Fibroblast of upper back skin (primary cell): ENCODE results near the gene SLC41A3.
"Not testable (repeated sequence)": the region's sequence is repeated elsewhere in the genome, so short reads cannot be mapped to it uniquely, and the experiment has no call there.

Experiments
- DNase-seq: peaks from one replicate; pipeline ENCODE4 v3.0.0-alpha.2; 2013

SLC41A3 gene

DNA sequence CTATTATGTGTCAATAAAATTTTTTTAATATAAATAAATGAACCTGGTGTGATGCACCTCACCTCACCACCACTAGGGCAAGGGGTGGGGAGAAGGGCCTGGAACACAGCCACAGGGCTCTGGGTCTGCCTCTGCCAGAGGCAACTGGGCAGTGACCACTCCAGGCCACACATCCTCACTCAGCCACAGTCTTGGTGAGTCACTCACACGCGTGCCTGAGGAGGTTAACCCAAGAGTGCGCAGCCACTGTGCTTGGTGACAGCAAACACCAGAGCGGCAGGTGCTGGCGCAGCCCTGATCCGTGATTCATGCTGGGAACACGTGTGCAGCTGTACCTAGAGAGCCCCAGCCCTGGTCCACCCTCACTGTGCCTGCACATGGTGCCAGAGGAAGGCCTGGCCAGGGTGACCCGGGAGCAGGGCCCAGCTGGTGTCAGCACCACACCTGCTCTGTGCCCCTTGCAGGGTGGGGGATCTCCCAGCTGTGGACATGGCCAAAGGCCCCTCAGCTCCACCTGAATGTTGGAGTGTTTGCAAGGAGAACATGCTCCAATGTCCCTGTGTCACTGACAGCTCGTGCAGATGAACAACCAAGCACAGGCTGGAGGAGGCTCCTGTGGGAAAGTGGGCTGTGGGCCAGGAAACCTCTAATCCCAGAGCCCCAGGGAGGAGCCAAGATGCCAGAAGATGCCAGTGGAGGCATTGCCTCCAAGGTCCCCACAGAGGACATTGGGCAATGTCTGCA, 2.1 kb downstream of the SLC41A3 start:
- peak; percentile 16 for DNase-seq

DNA sequence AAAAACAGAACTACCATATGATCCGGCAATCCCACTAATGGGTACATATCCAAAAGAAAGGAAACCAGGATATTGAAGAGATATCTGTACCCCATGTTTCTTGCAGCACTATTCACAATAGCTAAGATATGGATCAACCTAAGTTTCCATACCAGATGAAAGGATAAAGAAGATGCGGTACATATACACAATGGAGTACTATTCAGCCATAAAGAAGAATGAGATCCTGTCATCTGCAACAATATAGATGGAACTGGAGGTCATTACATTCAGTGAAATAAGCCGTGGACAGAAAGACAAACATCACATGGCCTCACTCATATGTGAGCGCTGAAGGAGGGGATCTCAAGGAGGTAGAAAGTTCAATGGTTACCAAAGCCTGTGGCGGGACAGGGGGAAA, 3.0 kb downstream of the SLC41A3 start:
- no peak for DNase-seq

DNA sequence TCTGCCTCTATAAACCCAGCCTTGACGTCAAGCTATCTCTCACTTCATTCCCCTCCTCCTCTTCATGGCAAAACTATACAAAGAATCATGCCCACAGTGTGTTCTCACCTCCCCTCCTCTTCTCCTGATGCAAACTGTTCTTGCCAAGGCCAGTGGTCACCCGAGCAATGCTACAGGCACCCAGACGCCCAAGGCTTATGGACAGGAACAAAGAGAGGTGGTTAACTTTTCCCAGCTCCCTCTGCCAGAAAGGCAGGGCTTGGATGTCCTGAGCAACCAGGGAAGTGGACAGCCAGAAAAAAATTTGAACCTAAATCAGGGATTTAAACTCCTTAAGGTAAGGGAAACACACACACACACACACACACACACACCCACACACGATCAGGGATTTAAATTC, 5.1 kb downstream of the SLC41A3 start:
- no peak for DNase-seq

DNA sequence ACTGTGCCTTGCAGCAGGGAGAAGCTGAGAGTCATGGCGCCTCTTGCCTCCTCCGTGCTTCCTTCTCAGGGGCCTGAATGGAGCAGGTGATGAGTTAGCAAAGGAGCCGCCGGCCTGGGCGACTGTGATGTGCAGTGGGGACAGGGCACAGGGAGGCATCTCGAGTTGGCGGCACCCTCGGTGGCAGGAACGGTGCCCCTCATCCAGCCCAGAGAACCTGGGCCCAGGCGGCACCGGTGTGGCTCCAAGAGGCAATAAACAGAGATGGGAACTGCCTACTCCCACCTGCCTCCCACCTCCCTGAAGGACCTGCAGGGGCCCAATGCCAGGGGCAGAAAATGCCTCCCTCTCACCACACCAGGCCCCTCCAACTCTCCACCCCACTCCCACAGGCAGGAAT, 6.2 kb downstream of the SLC41A3 start:
- DNase-seq: no peak

DNA sequence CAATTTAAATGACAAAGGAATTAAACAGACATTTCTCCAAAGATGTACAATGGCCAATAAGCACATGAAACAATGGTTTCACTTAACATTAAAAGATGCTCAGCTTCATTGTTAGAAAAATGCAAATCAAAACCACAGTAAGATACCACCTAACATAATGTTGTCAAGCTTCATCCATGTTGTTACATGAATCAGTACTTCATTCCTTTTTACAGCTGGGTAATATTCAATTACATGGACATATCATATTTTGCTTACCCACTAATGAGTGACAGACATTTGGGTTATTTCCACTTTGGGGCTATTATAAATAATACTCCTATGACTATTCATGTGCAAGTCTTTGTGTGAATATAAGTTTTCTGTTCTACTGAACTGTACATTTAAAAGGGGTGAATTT, 7.8 kb downstream of the SLC41A3 start:
- DNase-seq: no peak

DNA sequence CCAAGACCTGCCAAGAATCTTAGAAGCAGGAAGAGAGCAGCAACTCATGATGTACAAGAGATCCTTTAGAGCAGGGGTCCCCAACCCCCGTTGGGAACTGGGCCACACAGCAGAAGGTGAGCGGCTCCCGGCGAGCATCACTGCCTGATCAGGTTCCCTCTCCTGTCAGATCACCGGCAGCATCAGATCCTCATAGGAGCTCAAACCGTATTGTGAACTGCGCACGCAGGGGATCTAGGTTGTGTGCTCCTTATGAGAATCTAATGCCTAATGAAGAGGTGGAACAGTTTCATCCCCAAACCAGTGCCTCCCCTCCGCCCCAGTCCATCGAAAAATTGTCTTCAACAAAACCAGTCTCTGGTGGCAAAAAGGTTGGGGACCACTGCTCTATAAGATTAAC, 13.8 kb downstream of the SLC41A3 start:
- no peak for DNase-seq

DNA sequence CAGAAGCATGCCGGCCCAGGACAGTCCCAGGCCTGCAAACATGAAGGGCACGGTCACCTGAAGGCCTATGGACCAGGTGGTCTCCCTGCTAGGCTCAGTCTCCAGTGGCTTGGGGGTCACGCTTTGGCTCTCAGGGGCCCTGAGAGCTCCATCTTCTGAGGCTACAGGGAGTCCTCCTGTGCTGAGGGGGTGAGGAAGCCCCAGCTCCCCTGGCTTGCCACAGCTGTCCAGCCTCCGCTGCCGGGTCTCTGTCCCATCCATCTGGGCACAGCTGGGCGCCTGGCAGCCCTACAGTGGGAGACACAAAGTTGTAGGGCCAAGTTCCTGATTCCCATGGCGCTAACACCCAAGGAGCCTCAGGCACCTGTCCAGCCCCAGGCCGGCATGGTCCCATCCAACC, 16.0 kb downstream of the SLC41A3 start:
- no peak for DNase-seq

DNA sequence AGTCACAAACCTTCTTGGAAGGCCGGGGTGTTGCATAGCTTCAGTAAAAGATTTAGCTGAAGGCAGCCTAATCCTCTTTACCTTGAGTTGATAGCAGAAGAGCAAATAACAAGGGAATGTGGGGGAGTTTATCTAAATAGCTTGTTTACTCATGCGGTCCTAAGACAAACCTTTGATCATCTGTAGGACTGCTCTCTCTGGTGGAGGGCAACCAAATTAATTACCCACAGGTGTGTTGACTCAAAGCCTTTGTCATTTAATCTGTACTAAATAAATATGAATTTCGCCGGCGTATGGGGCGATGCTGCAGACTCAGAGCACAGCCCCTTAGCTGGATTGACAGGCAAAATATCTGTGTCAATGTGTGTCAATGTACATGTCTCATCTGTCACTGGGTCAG, 17.2 kb downstream of the SLC41A3 start:
- DNase-seq: not testable (repeated sequence)

DNA sequence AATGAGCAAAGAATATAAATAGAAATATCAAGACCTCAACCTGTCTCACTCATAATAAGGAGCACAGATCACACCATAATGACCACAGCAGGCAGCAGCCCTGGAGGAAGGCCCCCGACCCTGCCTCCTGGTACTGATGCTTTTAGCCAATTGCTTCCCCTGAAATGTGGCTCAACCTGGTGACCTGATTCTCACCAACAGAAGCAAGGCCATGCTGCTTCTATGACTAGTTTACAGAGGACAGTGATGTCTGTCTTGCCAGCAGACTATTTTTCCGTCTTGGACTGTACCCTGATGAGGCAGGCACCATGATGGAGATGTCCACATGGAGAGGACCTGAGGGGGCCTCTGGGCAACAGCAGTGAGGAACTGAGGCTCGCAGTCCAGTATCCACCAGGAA, 18.0 kb downstream of the SLC41A3 start:
- DNase-seq: no peak

DNA sequence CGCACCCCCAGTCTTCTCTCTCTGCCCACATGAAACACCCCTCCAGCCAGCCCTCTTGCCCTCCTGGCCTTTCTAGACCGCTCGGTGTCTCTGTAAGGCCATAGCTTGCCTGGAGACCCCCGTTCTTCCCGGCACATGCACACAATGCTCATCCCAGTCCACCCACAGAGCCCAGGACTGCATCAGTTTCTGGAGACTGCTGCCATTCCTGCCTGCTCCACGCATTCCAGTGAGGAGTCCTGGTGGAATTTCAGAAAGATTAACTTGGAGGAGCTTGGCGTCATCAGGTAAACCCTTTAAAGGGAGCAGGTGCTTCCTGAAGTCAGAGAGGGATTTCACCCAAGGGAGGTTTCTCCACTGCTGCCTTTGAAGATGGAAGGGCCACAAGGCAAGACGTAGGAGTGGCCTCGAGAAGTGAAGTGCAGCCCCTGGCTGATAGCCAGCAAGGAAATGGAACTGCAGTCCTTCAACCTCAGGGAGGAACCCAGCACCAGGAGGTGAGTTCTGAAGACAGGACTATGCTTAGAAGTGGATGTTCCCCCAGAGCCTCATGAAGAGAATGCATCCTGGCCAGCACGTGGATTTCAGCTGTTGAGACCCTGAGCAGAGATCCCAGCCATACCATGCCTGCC, 19.2 kb downstream of the SLC41A3 start:
- DNase-seq: no peak

DNA sequence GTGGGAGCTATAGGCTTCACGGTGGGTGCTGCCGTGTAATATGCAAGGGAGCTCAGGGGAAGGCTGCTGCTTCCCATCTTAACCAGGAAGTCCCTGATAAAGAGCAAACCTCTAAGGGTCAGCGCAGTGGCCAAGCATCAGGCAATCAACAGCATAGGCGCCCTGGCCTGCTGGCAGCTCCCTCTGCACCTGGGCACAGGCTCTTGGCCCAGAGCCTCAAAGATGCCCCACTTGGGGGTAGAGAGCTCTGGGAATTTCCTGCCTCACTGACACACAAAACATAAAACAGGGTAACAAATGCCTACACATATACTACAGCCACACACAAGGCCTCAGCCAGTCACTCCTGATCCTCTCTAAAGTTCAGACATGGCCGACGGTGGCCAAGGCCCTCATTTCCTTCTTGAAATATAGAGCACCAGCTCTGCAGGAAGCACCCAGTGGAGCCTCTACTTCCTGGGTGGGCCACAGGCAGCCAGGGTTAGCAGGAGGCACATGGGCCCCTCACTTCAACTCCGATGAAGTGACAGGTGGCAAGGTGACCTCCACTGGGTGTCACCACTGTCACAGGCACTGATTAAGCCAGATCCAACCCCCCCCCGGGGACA, 20.5 kb downstream of the SLC41A3 start:
- DNase-seq: no peak

DNA sequence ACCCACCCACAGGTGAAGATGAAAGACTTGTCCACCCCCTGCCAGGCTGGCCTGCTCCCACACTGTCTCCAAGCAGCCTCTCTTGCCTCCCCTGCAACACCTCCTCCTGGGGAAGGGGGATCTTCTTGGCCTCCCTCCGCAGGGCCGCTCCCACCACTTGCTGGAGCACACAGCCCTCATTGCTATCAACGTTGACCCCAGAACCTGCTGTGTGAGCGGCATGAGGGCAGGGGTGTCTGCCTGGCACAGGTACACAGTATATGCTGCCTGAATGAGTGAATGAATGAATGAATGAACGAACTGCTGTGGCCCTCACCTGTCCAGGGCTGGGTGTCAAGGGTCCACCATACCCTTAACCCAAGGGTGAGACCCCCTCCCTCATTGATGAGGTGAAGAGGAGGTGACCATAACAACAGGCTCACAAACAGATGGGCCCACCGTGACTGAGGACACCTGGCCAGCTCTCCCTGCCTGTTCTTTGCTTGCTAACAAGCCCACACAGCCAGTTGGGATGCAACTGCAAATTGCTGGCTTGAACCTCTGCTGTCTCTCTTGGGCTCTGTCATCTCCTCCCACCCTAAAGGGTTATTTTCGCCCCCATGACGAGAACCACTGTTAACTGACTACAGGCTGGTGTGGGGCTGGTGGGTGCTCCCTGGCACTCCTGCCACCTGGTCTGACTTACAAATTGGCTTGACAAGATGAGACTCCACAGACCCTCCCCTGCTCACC, 22.5 kb downstream of the SLC41A3 start:
- DNase-seq: no peak

DNA sequence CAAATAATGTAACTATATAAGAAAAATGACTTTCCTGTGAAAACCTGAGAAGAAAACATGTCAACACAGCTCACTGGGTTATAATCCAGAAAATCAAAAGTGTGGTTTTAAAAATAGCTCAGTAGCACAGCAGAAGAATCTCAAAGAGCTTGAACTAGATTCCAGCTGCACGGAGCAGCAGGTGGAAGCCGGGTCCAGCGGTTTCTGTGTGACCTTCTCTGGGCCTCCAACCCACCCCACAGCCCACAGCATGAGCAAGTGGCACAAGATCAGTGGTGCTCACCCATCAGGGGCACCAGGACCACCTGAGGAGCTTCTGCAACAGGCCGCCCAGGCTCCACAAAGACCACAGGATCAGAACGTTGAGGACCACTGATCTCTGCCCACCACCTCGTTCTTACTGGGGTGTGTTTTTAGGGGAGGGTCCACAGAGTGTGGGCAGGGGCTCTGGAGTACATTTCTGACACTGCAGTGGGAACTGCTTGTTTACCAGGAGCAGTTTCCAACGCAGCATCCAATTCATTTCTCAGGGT, 23.2 kb downstream of the SLC41A3 start:
- no peak for DNase-seq

DNA sequence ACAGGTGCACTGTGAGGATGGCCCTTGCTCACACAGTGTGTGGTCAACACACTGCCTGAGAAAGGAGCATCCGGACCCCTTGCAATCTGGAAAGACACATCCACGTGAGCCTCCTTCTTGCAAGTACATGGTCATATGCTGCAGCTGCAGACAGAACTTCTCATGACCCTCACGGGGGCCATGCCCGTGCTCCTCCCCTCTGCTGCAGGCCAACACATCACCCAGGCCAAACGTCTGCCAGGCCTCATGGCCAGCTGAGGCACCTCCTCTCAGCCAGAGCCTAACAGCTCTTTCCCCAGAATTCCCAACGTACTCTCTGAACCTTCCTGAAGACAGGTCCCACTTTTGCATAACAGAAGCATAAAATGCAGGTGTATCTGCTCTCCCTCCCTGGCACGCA, 25.3 kb downstream of the SLC41A3 start:
- DNase-seq: no peak

DNA sequence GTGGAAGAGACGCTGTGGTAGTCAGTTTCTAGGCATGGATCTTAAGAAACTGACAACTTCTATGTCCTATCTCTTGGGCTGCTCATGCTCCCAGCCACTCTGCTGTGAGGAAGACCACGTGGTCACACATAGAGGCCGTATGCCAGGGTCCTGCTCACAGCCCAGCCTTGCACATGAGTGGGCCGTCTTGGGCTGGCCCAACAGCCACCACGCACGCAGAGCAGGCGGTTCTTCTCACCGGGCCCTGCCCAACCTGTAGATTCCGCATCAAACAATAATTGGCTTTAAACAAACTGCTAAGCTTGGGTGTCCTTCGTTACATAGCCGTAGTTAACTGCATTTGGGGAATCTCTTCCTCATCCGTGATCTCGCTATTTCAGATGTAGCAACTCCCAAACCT, 26.0 kb downstream of the SLC41A3 start:
- DNase-seq: no peak

DNA sequence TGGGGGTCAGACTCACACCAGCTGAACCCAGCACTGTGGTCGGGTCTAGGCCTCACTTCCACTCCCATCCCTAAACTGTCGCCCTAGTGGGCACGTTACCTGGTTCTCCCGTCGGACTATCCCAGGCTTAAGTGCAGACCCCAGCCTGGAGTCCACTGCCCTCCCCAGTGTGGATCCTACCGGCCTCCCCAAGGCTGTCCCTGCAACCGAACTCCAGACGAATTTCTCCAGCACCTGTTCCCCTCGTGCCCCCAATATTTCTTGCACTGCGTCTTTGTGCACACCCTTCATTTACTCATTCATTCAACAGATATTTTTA, 26.5 kb downstream of the SLC41A3 start:
- DNase-seq: no peak

DNA sequence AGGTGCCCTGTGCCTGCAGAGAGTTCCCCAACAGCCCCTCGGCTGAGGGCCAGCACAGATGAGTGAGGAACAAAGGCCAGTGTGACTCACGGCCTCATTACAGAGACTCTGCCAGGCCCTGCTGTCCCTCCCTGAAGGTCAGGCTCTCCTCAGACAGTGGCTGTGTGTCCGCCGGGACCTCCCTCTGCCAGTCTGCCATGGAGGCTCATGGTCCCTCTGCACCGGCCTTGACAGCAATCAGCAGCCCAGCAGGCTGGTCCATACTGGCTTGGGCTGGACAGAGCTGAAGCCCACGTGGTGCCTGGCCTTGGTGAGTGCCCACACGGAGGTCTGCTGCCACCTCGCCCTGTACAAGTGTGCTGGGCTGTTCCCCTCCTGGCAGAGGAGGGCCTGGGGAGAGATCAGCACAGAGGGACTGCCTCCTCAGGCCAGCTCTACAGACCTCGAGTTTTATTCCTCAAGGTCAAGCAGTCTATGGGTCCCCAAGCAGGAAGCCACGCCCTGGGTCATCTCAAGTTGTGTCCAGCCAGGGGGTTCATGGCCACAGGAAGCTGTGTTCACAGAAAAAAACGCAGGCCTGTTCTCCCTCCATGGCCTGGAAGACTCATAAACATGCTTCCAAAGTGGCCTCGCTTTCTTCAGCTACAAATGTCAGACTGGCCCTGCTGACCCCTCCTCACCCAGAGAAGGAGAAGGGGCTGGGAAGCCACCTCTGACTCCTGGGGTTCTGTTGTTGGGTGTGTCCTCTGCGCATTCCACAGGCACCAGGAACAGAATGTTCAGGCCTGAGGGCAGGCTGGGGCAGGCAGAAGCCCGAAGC, 27.0 kb downstream of the SLC41A3 start:
- no peak for DNase-seq

DNA sequence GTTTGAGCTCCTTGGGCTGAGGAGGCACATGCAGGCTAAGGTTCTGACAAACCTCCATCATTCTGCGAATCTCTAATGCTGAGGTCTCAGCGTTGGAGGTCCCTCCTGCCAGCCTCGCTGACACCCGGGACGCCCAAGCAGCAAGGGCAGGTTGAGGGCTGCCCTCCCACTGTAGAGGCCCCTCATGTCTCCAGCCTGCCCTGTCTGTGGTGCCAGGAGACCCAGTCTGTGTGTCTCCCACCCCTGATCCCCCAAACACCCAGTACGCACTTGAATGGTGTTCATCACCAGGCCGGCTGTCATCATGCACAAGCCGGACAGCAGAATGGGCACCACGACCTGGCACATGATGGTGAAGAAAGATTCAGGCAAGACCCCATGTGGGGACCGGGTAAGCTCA, 27.8 kb downstream of the SLC41A3 start:
- no peak for DNase-seq

DNA sequence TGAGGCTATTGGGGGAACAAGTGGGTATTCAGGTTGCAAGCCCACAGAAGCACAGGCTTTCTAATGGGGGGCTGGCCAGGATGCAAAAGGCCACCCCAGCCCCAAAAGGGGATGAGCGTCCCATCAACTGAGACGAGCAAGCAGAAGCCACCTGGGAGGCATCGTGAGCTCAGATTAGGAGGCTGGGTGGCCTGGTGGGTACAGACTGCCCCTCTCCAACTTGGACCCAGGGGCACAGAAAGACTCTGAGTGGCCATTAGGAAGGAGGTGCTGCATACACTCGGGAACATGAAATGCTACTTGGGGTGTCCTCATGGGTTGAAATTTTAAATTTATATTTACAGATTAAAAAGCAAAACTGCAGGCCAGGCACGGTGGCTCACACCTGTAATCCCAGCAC, 29.1 kb downstream of the SLC41A3 start:
- DNase-seq: no peak

DNA sequence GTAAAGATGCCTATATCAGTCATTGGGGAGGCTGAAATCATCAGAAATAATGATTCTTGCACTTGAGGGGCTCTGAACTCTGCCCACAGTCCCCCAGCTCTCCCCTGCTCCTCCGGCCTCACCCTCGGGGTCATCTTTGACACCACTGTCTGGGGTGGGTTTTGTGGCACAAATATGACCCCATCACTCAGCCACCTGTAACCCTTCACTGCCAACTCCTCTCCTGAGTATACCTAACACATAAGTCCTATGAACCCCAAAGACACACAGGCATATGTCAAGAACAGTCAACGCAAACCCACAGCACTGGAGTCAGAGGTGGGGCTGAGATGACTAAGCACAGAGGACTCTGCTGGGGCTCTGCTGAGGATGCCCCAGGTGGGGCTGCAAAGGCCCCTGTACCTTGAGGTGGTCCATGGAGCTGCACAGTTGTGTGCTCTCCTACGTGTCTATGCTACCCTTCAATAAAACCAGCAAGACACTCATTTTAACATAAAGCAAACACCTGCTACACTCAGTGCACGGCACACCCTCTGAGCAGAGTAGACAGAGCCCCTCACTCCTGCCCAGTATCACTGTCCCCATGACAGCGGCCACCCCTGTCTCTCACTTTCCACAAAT, 29.9 kb downstream of the SLC41A3 start:
- DNase-seq: no peak

DNA sequence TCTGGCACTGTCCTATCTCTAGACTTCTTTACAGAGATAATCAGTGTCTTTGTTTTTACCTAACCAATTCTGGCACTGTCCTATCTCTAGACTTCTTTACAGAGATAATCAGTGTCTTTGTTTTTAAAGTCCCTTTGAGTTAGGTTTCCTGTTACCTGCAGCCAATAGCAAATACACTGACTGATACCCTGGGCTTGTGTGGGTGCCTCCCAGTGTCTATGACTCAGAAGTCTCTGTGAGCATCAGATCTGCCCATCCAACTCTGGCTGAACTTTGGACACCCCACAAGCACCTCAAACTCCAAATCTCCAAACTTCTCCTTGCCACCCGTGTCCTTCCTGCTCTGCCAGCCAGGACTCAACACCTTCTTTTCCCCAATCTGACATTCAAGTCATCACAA, 30.4 kb downstream of the SLC41A3 start:
- no peak for DNase-seq
